PFSK-1 (cell line): ENCODE data around the gene C1QTNF12.

Experiments used
- POLR2AphosphoS5 ChIP-seq: IDR thresholded peaks from 2 replicates; pipeline ENCODE4 v1.6.1; 2012; ENCODE audit warnings: low read depth, mild to moderate bottlenecking, control low read depth, low read length, moderate library complexity
- REST ChIP-seq, 2 experiments: IDR thresholded peaks; 2 replicates each; pipeline versions ENCODE4 v1.6.1 to v1.8.0; 2011 to 2012; ENCODE audit warnings: low read depth in 2 of 2, low read length in 2 of 2, control low read depth in 1 of 2, inconsistent platforms in 1 of 2, mild to moderate bottlenecking in 1 of 2, moderate library complexity in 1 of 2; ENCODE audit not compliant: insufficient read depth in 1 of 2
- TAF1 ChIP-seq: IDR thresholded peaks from 2 replicates; pipeline ENCODE4 v1.6.1; 2012; ENCODE audit warnings: low read length, control low read depth, borderline replicate concordance; ENCODE audit not compliant: insufficient read depth

DNA sequence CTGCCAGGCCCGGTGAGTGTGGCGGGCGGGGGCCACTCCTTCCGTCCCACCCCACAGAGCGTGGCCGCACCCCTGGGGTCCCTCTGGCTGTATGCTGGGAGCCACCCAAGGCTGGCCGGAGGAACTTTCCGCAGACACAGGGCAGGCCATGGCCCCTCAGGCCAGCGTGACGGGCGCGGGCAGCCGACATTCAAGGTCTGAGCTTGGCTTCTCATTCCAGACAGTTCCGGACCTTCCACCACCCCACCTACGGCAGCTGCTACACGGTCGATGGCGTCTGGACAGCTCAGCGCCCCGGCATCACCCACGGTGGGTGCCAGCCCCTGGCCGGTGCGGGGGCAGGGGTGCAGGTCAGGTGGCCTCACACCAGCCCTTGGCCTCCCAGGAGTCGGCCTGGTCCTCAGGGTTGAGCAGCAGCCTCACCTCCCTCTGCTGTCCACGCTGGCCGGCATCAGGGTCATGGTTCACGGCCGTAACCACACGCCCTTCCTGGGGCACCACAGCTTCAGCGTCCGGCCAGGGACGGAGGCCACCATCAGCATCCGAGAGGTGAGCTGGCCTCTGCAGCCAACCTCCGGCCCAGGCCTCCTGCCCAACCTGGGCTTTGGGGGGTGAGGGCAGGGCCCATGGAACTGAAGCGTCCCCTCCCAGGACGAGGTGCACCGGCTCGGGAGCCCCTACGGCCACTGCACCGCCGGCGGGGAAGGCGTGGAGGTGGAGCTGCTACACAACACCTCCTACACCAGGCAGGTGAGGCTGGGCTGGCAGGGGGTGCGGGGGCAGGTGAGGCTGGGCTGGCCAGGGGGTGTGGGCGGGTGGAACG is 41.0 kb upstream of the C1QTNF12 start:
- TF ChIP-seq POLR2AphosphoS5 (no peak), REST (IDR thresholded peaks at IDR 0.05; ENCODE audit: insufficient read depth in 1 of 2, low read depth in 2 of 2, low read length in 2 of 2) (no peak), TAF1 (no peak)
